NCI-H82 (cell line): ENCODE results near the gene BTD.

Experiments used
- DNase-seq: peaks from one replicate; lab custom pipeline; 2025; lab: John Stamatoyannopoulos, UW

Gene BTD

DNA sequence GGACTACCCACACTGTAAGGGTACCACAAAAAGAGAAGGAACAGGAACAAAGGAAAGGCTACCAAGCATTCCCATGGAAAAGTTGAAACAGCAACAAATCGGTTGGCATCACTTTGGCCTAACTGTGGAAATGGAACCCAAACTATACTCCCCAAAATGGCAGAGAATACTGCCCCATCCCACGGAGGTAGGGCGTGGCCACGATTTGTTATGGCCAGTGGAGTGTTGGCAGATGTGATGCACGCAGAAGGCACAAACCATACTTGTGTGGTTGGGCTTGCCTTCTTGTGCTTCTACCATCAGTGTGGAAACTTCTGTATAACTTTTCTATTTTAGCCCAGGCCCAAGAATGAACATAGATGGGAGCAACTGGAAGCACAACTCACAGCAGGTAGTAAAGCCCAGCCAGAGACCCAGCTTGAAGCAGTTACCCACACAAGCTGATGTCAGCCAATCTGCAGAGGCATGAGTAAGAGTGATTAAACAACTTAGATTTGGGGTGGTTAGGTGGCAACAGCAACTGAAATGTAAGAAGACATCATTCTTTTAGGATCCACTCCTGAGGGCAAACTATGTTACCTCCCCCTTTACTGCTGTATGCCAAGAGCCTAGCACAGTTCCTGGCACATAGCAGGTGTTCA, 64.1 kb downstream of the BTD start:
- DNase-seq = no peak

DNA sequence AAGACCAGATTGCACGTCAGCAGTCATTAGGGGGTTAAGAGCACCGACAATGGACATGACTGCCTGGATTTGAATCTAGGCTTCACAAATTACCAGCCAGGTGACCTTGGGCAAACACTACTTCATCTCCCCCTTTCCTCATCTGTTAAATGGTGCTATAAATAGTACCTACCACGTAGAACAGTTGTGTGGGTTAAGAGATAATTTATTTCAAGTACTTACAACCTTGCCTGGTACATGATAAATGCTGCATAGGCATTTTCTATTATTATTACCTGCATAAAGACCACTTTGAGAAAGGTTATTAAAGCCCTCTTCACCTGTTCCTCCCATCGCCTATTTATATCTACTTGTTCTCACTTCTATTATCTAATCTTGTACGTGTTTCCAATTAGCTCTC, 64.7 kb downstream of the BTD start:
- no peak for DNase-seq

DNA sequence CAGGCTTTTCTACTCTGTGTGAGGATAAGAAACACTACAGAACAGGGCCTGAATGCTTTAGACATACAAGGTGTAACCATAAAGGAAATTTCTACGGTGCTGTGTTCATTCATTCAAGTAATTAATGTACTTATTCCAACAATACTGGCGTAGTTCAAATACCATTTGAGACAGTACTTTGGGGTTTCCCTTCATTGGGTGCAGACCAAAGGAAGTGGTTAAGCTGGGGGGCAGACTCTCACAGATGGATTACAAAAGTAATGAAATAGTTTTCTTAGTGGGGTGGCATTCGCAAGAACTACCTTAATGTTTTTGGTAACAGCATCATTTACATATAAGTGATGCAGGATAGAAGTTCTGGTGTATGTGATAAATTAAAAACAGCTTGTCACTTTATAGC, 65.9 kb downstream of the BTD start:
- DNase-seq = no peak

DNA sequence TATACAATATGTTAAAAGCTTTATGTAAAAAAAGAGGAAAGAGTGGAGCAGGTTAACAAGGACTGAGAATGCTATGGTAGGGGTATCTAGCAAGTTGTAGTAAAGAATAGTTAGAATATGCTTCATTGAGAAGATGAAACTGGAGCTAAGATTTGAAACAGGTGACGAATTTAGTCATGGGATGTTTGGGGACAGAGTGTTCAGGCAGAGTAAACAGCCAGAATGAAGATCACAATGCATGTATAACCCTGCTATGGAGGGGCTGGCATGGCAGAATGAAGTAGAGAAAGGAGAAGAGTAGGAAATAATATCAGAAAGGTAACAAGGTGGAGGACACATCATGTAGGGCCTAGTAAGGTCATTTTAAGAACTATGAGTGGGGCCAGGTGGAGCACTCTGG, 72.0 kb downstream of the BTD start:
- DNase-seq = no peak

DNA sequence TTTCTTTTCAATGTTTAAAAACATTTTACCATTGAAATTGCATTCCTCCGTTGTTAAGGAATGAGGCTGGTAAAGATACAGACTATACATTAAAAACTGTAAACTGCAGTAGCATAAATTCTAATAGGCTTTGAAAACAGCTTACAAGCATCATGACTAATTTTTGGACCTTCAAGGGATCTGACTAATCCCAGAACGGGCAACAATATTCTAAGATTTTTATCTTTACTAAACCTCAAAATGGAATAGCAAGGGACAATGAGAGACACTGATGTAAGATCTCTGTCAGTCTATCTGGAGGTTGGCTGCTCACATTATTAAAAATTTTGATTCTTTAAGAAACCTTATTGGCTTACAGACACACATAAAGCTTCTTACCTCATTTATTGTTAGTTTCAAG, 74.7 kb downstream of the BTD start:
- no peak for DNase-seq

DNA sequence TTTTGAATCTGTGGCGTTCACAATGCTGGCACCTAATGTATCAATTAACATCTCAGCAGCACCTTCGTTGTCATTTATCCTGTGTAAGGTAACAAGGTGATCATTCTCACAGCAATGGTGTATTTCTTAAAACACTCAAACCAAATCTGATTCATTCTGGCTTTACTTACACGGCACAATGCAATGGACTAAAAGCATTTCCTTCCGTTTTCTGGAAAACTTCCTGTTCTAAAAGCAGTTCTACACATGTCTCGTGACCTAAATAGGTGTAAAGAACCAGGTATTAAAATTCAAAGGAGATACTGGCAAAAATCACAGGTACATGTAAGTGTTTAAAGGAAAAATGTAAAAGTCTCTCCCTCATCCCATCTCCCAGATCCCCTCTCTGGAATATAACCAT, 77.8 kb downstream of the BTD start:
- DNase-seq = no peak

DNA sequence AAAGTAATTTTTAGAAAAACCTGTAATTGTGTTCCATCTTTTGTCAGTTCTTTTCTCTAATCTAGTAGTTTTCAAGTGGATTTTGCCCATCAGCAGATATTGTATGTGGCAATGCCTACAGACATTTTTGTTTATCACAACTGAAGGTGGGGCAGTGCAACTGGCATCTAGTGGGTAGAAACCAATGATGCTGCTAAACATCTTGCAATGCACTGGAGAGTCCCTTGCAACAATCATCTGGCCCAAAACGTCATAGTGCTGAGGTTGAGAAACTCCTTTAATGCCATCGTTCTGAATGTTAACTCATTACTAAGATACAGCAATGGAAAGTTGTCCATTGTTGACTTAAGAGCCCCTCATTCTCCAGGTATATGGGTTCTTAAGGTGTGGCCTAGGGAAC, 80.1 kb downstream of the BTD start:
- no peak for DNase-seq

DNA sequence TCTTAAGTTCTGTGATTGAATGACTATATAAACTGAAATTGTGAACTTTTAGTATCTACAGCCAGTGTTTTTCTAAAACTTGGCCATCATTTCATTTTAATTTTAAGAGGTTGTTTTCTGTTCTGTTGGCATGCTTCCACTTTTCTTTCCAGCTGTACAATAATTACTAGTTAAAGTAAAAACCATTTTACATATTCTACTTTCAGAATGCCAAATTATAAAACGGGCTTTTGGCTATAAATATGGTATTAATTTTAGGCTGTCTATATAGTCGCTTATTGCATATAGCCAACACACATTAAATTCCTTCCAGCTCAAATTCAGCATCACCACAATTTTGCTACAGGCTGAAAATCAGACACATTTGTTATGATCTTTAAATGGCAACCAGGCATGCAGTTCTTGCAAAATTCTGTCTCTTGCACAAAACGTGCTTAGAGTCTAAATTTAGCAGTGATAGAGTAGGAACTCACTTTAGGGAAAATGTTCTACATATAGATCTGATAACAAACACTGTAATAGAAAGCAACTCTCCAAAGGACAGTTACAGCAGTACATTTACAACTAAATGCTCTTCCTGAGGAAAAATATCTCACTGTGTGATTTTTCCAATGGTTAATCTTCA, 81.1 kb downstream of the BTD start:
- no peak for DNase-seq

DNA sequence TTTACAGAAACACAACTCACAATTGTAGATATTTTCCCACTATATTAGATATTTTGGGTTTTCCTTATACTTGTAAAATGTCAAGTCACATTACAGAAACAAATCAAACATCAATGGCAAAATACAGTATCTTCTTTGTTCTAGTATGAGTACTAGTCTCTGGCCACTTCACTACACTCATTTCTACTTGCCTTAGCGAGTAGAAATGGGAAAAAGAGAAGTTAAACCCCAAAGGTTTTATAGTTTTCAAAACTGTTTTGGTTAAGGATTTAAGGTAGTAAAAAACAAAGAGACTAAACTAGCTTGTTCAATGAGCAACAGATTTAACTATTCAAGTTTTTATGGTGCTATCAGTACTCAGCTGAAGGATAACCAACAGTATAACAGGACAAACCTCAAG, 81.7 kb downstream of the BTD start:
- no peak for DNase-seq

DNA sequence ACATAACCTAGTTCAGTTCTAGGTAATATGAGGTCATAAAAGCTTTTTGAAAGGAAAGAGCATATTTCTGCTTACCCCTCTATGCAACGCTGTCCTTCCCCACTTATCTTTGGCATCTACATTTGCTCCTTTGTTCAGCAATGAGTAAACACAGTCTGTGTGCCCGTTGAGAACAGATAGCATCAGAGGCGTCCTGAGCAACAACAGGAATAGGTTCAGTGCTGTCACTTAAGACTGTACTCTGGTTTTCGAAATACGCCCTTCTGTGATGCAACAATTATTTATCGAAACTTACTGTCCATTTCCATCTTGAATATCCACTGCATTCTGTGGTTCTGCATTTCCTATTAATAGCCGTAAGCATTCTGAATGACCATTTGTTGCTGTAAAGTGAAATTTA, 84.4 kb downstream of the BTD start:
- no peak for DNase-seq

DNA sequence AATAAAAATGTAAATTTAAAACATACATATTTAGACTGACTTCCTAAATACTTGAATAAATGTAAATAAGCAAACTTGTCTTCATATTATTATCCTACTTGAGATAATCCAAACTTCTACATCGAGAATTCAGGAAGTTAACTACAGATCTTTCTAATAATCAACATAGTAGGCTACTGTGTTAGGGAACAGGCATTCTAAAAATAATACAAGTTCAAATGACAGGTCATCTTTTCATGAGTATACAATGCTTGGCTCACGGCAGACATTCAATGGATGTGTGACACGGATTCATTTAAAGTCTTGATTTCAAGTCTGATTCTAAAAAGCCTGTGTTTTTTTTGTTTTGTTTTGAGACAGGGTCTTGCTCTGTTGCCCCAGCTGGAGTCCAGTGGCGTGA, 88.7 kb downstream of the BTD start:
- DNase-seq = no peak

DNA sequence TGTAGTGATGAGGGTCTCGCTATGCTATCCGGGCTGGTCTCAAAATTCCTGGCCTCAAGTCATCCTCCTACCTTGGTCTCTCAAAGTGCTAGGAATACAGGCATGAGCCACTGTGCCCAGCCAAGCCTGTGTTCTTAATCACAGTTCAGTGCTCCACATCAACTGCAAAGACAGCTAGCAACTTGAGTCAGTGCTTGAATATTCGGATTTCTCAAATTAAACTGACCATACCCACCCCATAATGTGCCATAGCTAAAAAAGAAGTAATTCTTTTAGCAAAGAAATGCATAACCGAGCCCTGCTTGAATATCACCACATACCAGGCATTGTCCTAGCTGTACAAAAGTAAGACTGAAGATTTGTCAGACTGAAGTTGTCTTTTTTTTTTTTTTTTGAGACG, 89.2 kb downstream of the BTD start:
- DNase-seq = no peak

DNA sequence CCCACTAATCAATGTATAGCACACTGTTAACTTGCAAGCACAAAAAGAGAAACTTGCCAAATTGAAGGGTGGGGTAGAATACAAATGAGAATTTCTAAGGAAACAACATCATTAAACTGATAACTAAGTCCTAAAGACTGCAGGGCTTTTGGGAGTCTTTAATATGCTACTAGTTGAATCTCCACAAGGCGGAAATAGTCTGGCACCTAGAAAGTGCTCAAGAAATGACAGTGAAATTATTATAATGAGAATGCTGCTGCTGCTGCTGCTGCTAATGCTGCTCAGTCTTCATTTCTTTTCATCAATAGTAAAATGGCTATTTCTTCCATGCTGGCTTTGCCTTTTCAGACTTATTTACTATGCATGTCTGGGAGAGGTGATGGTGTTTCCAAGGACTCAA, 91.8 kb downstream of the BTD start:
- DNase-seq = no peak

DNA sequence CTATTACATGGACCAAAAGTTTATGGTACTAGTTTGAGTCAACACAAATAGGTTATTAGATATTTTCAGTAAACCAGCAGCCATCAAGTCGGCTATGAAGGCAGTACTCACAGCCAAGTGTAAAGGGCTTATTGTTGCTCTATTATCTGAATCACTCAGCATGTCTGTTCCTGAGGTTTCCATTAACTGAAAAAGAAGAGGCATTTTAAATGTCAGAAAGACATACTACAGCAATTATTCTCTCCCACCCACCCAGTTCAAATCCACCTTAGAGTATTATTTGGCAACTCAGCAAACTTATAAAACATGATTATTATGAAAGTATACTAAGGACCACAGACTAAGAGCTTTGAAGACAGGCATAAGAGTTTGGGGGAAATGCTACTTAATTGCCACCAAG, 93.1 kb downstream of the BTD start:
- no peak for DNase-seq
